GM23338 (cell line): Measurements from ENCODE around the gene SLF2.

ENCODE experiments used
- CREB1 ChIP-seq: fragments of 250-450 bp; sonication (Bioruptor Pico); IDR thresholded peaks from 2 replicates; pipeline ENCODE4 v1.5.0; 2020; ENCODE audit warnings: low read depth, mild to moderate bottlenecking, moderate library complexity
- EZH2 ChIP-seq: fragments of 200-600 bp; sonication (generic); IDR thresholded peaks from one replicate; pipeline ENCODE4 v1.8.0; 2017; ENCODE audit warnings: antibody characterized with exemption, mild to moderate bottlenecking, low read depth; ENCODE audit not compliant: unreplicated experiment
- EZH2phosphoT487 ChIP-seq: fragments of 200-600 bp; sonication (generic); IDR thresholded peaks from one replicate; pipeline ENCODE4 v1.8.1; 2018; ENCODE audit warnings: antibody characterized with exemption; ENCODE audit not compliant: unreplicated experiment
- JUNB ChIP-seq: IDR thresholded peaks from one replicate; pipeline ENCODE4 v1.6.1; 2016; ENCODE audit warnings: antibody characterized with exemption; ENCODE audit not compliant: unreplicated experiment
- NANOG ChIP-seq: IDR thresholded peaks from 2 replicates; pipeline ENCODE4 v1.6.1; 2016; ENCODE audit warnings: antibody characterized with exemption, borderline replicate concordance
- POLR2AphosphoS5 ChIP-seq: IDR thresholded peaks from 2 replicates; pipeline ENCODE4 v1.6.1; 2016; ENCODE audit warnings: antibody characterized with exemption, low read depth
- TF ChIP-seq, protein P1 (sequence below), 2 experiments: fragments of 200-600 bp in 1 of 2; sonication (generic) in 1 of 2; conservative IDR thresholded peaks; 2 replicates each; pipeline versions ENCODE4 v1.5.1 to v1.6.1; 2016 to 2017; ENCODE audit warnings: antibody characterized with exemption in 2 of 2, low read depth in 2 of 2, mild to moderate bottlenecking in 2 of 2, moderate library complexity in 1 of 2

DNA sequence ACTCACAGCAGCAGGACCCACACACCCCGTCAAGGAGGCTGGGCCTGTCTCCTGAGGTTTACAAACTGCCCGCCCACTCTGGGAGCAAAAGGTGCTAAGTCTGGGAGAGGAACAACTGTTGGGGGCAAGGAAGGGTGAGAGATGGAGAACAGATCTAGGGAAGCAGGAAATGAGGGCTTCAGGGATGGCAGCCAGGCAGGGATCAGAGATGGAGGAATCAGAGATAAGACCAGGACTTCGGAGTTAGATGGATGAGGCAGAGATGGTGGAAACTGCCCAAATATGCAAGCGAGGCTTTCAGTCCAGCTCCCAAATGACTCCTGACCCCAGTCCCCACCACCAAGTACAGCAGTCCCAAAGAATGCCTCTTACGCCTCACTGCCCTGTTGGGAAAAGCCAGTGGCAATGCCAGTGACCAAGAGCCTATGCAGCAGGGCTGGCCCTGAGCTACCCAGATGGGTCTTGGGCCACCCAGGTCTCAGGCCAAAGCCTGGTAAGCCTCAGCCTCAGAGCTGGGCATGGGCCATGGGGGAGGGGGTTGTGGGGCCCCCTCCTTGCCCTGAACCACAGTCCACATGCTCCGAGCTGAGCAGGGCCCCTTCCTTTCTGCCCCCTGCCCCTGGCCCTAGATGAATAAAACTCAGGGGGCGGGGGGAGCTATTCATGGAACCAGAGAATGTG is 39.5 kb upstream of the SLF2 start:
- TF ChIP-seq, protein P1, sequence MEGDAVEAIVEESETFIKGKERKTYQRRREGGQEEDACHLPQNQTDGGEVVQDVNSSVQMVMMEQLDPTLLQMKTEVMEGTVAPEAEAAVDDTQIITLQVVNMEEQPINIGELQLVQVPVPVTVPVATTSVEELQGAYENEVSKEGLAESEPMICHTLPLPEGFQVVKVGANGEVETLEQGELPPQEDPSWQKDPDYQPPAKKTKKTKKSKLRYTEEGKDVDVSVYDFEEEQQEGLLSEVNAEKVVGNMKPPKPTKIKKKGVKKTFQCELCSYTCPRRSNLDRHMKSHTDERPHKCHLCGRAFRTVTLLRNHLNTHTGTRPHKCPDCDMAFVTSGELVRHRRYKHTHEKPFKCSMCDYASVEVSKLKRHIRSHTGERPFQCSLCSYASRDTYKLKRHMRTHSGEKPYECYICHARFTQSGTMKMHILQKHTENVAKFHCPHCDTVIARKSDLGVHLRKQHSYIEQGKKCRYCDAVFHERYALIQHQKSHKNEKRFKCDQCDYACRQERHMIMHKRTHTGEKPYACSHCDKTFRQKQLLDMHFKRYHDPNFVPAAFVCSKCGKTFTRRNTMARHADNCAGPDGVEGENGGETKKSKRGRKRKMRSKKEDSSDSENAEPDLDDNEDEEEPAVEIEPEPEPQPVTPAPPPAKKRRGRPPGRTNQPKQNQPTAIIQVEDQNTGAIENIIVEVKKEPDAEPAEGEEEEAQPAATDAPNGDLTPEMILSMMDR (conservative IDR thresholded peaks at IDR 0.05; ENCODE audit: low read depth in 2 of 2) = no peak
- no peak for TF ChIP-seq POLR2AphosphoS5
- no peak for TF ChIP-seq NANOG
- no peak for TF ChIP-seq CREB1
- no peak for TF ChIP-seq EZH2
- TF ChIP-seq EZH2phosphoT487 = no peak
- TF ChIP-seq JUNB = no peak
